Peyer's patch (tissue), 4 donors: ENCODE data around the gene INSL3. TPM values are rescaled to one million over a fixed set of nuclear protein-coding genes. Genes with fewer than 3 reads are reported as not detected.

ENCODE experiments used
- DNase-seq, 3 donors: peaks; one replicate each; pipeline ENCODE4 v3.0.0-alpha.2; 2017 to 2019
- H3K27ac ChIP-seq, 4 donors: fragments of 200-600 bp; sonication (generic); one replicate each; pipeline ENCODE4 v1.5.1; 2016 to 2019
- H3K27me3 ChIP-seq, 2 donors: fragments of 200-600 bp; sonication (generic); one replicate each; pipeline ENCODE4 v1.5.1; 2019
- H3K36me3 ChIP-seq, 3 donors: fragments of 200-600 bp; sonication (generic); one replicate each; pipeline ENCODE4 v1.5.1; 2016 to 2019
- H3K4me1 ChIP-seq, 4 donors: fragments of 200-600 bp; sonication (generic); one replicate each; pipeline ENCODE4 v1.5.1; 2016 to 2019
- H3K4me3 ChIP-seq, 4 donors: fragments of 200-600 bp; sonication (generic); 1 replicate in 3 of 4; 2 replicates in 1 of 4; pipeline ENCODE4 v1.5.1; 2016 to 2019; ENCODE audit warnings: mild to moderate bottlenecking in 1 of 4
- H3K9me3 ChIP-seq, 4 donors: fragments of 200-600 bp; sonication (generic); one replicate each; pipeline ENCODE4 v1.5.1; 2016 to 2019; ENCODE audit warnings: mild to moderate bottlenecking in 1 of 4
- CTCF ChIP-seq, 6 experiments: fragments of 450-650 bp in 4 of 6; fragments of 200-600 bp in 2 of 6; sonication (generic) in 1 of 6; IDR thresholded peaks; one replicate each; pipeline ENCODE4 v1.5.1; 2017 to 2019; ENCODE audit warnings: antibody characterized with exemption in 6 of 6, mild to moderate bottlenecking in 3 of 6, moderate library complexity in 1 of 6
- POLR2A ChIP-seq, 2 donors: fragments of 450-650 bp; IDR thresholded peaks; one replicate each; pipeline ENCODE4 v1.5.1; 2017; ENCODE audit warnings: antibody characterized with exemption in 2 of 2, mild to moderate bottlenecking in 2 of 2, moderate library complexity in 2 of 2
- total RNA-seq, 4 donors: library from RNA; depleted of rRNA; stranded (reverse); fragments of >200 nt; gene quantifications; one replicate each; pipeline ENCODE4 v1.1.0, GENCODE V29; 2016

The INSL3 gene
- total RNA-seq, 4 donors from 2014 or later: not detected

DNA sequence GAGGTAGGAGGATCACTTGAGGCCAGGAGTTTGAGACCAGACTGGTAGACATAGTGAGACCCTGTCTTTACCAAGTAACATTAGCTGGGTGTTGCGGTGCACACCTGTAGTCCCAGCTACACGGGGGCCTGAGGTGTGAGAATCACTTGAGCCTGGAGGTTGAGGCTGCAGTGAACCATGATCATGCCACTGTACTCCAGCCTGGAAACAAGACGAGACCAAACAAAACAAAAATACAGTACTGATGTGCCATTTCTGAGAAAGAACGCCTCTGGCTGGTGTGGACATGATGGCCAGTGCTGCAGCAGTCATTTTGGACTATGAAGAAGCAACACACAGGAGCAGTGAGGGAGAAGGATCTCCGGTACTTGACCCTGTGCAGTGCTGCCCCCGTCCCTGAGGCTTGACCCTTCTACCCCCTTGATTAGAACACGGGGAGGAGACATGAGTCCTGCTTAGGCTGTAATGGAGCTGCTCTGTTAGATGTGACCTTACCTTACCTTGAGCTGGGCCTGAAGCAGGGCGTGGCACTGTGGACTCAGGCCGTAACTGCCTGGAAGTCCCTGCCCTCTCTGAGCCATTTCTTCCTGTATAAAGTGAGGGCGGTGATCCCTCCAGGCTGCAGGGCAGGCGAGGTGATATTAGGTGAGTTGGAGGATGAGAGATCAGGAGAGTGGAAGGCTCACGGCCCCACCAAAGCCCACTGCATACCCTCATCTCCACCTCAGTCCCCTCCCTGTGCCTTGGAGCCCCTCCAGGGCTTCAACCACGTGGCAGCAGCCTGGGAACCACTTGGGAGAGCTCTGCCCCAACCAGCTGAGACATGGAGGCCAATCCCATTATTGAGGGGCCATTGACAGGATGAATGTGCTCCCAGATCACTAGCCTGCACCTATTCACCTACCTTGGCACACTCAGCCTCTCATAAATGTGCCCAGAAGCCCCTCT lies 44.3 kb upstream of the INSL3 start:
- H3K4me3 ChIP-seq: no peak overlapping the region
- peaks cover 0 to 26% (median 13%) of the 10 kb centered on the region in 4 donors for H3K4me1 ChIP-seq
- DNase-seq: peak in 2 of 3 donors; percentile 76 to 77
- TF ChIP-seq POLR2A (IDR thresholded peaks at IDR 0.05) (no peak), CTCF (IDR thresholded peaks at IDR 0.05) (no peak)
- no peaks in the 10 kb centered on the region for H3K9me3 ChIP-seq
- peaks cover 0 to 36% (median 0%) of the 10 kb centered on the region in 3 donors for H3K36me3 ChIP-seq
- peak overlapping the region in 3 of 4 donors; percentile 33 to 51 (median 35) for H3K27ac ChIP-seq
- H3K27me3 ChIP-seq: no peaks in the 10 kb centered on the region

GRCh38 chr19:17863520-17864182 lies 42.3 kb upstream of the INSL3 start:
- DNase-seq: no peak
- Histone ChIP-seq H3K4me3 (no peak overlapping the region), H3K27ac (no peak overlapping the region), H3K36me3 (peaks cover 0 to 36% (median 0%) of the 10 kb centered on the region in 3 donors), H3K27me3 (no peaks in the 10 kb centered on the region), H3K4me1 (peaks cover 0 to 31% (median 14%) of the 10 kb centered on the region in 4 donors), H3K9me3 (no peaks in the 10 kb centered on the region)
- TF ChIP-seq CTCF (IDR thresholded peaks at IDR 0.05) (no peak), POLR2A (IDR thresholded peaks at IDR 0.05) (no peak)

DNA sequence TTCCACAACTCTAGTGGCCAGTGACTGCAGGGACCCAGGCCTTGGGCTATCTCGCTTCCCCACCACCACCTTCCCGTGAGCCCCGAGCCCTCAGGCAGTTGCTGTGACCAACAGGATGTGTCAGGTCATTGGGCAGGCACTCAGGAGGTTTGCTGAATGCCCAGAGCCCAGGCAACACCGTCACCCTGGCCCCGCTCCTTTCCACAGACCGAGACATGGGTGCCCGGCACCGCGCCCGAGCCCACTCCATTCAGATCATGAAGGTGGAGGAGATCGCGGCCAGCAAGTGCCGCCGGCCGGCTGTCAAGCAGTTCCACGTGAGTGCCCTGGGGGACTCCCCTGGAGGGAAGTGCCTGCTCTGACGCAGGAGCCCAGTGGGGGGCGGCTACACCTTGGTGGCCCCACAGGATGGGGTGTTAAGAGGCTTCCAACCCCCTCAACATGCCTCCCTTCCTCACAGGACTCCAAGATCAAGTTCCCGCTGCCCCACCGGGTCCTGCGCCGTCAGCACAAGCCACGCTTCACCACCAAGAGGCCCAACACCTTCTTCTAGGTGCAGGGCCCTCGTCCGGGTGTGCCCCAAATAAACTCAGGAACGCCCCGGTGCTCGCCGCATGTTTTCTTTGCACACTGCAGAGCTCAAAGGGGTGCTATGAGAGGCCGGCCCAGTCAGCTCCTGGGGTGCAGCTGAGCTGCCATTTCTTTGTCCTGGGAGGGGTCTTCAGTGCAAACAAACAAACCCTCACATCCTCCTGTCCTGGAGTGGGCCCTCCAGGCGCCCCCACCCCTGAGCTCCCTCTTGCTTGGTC lies 41.6 kb upstream of the INSL3 start:
- peak overlapping the region in 1 of 4 donors; percentile 25 for H3K27ac ChIP-seq
- peaks cover 0 to 31% (median 14%) of the 10 kb centered on the region in 4 donors for H3K4me1 ChIP-seq
- no peaks in the 10 kb centered on the region for H3K9me3 ChIP-seq
- H3K36me3 ChIP-seq: peaks cover 0 to 36% (median 0%) of the 10 kb centered on the region in 3 donors
- no peaks in the 10 kb centered on the region for H3K27me3 ChIP-seq
- no peak overlapping the region for H3K4me3 ChIP-seq
- DNase-seq: peak in 2 of 3 donors; percentile 34 to 64
- TF ChIP-seq POLR2A (IDR thresholded peaks at IDR 0.05) (no peak), CTCF (IDR thresholded peaks at IDR 0.05) (no peak)

DNA sequence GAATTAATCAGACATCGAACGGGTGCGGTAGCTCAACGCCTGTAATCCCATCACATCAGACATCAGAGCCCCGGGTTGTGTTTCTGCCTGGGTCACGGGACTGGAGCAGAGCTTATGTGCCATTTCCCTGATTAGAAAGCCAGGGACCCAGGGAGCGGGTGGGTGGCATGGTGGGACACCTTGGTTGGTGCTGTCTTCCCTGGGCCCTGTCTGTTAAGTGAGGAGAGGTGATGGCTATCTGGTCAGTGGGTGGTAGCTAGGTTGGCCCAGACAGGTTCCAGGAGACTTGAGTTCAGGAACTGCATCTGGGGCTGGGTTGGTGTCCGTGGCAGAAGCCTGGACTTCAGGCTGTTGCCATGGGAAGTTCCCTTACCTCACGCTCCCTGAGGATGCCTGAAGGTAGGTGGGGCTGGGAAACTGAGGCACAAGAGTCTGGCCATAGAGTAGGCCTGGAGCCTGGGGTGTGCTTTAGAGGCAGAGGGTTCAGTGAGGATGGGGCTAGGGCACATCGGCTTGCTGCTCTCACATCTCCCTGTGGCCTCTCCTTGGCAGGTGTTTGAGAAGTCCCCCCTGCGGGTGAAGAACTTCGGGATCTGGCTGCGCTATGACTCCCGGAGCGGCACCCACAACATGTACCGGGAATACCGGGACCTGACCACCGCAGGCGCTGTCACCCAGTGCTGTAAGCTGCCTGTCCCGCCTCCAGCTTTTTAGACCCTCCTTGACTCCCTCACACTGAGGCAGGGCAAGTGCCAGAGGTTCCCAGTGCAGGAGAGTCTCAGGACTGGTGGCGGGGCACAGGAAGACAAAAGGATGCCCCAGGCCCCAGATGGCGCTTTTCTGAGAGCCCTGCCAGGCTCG lies 40.5 kb upstream of the INSL3 start:
- Histone ChIP-seq H3K4me3 (peak overlapping the region in 1 of 4 donors; percentile 100), H3K27ac (peak overlapping the region in 1 of 4 donors; percentile 25), H3K9me3 (no peaks in the 10 kb centered on the region), H3K27me3 (no peaks in the 10 kb centered on the region), H3K4me1 (peaks cover 0 to 31% (median 14%) of the 10 kb centered on the region in 4 donors), H3K36me3 (peaks cover 0 to 36% (median 0%) of the 10 kb centered on the region in 3 donors)
- TF ChIP-seq CTCF (IDR thresholded peaks at IDR 0.05) (no peak), POLR2A (IDR thresholded peaks at IDR 0.05) (no peak)
- DNase-seq: no peak
